Epidermal melanocyte (primary cell): Measurements from ENCODE around the gene ZNF362.

Experiments used
- DNase-seq: peaks from one replicate; pipeline ENCODE4 v3.0.0; 2011; ENCODE audit warnings: low spot score; ENCODE audit not compliant: insufficient read length

ZNF362 gene

GRCh38 chr1:33324677-33325575, 68.6 kb downstream of the ZNF362 start:
- no peak for DNase-seq

GRCh38 chr1:33326785-33327184, 70.5 kb downstream of the ZNF362 start:
- DNase-seq = no peak

- peak; percentile 49 for DNase-seq
Measured at GRCh38 chr1:33327587-33328325, 71.5 kb downstream of the ZNF362 start.

GRCh38 chr1:33328817-33329216, 72.5 kb downstream of the ZNF362 start:
- DNase-seq = no peak

- DNase-seq = no peak
Measured at GRCh38 chr1:33329600-33330305, 73.5 kb downstream of the ZNF362 start.

GRCh38 chr1:33330361-33330890, 74.1 kb downstream of the ZNF362 start:
- DNase-seq = no peak

- no peak for DNase-seq
Measured at GRCh38 chr1:33330906-33331305, 74.6 kb downstream of the ZNF362 start.

DNA sequence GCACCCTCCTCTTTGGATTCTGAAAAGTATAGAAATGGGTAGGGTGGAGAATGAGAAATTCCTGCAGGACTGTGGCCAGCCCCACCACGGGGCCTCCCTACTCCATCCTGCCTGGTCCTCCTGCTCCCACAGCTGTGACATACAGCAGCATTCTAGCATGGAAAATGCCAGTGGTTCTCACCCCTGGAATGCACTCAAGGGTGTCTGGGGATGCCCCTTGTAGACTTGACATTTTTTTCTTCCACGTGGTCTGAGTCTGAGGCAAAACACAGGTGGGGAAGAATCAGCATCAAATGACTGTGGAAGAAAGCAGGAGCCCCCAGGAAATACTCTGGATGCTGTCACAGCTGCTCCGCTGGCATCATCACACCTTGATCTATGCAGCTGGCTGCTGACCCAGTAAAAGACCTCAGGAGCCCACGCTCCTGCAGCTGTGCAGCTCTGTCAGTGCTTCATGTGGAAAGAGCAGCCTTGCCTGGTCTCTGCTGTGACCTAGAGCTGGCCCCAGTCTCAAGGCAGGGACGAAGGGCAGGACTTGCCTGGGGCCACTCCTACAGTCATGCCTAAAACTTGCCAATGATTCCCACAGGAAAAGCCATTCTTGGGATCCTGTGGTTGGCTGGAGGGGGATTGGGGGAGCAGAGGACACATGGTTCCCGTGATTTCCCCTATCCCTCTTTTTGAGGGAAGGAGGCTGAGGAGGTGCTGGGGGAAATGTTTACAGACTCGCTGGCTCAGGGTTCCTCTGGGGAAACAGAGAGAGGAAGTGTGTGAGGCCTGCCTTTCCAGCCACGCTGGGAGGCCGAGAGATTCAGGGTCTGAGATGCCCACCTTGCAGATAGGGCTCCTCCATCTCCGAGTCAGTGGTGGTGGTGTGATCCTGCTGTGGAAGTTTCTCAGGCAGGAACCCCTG, 75.4 kb downstream of the ZNF362 start:
- DNase-seq = no peak

- no peak for DNase-seq
Measured at GRCh38 chr1:33332357-33332789, 76.1 kb downstream of the ZNF362 start.

DNA sequence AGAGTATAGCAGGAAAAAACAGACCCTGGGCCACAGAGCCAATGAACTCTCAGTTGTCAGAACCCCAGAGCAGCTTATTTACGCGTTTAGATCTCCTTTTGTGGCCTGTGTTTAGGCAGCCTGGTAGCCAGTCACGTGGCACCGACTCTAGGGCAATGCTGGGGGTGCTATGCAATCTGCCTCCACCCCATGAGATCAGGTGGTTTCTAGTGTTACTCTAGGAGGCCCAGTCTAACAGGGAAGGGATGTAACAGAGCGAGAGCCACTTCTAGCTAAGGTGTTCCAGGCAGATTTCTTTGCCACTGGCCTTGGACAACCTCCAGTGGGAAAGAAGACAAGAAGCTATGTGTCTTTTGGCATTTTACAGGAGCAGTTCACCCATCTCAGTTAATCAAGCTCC, 76.6 kb downstream of the ZNF362 start:
- DNase-seq = no peak

DNA sequence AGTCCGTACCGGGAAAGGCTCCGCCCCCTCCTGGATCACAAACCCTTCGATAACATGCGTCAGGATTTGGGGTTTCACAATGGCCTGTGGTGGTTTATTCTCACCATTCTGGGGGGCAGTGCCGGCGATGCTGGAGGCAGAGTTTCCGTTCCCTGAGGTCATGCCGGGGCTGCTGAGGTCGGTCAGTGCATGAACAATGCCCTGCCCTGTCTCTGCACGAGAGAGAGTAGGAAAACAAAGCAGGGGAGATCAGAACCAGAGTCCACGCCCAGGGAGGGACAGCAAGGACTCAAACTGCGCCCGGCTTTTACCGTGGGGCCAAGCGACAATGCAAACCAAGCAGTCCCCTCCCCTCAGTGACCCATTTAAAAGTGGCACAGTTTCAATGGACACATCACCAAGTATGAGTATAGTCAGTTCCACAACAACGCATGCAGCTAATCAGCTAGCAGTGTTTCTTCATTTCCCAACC, 77.8 kb downstream of the ZNF362 start:
- DNase-seq = no peak

DNA sequence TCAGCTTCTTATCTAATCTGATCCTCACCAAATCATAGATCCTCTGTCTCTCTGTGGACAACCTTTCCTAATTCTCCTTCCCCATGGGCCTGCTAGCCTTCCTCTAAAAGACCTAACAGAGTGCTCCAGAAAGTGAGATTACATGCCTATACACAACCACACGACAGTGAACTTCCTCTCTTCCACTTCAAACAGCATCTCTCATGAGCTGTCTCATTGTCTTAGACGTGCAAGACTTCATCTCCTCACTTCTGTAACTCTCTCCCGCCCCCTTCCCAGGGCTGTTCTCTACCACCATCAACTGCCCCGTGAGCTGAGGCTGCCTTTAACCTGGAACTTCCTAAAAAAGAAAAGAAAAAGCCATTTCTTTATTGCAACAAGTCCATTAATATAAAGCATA, 78.7 kb downstream of the ZNF362 start:
- DNase-seq = no peak

GRCh38 chr1:33336580-33336979, 80.3 kb downstream of the ZNF362 start:
- no peak for DNase-seq

GRCh38 chr1:33337441-33337840, 81.1 kb downstream of the ZNF362 start:
- DNase-seq = no peak

DNA sequence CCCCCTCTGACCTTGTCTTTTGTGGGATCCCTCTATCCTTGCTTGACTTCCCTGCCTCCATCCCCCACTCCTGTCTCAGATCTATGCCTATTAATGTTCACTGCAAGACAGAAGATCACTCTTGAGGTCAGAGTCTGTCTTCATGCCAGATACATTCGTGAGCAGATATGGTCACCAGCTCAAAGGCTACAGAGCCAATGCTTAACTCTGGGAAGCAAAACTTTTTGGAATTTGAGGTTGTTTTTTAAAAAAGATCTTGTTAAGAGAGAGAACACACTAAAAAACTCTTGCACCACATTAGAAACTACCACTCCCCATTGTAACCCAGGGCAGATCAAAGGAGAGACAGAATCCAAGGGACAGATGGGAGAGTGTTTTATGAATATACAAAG, 81.8 kb downstream of the ZNF362 start:
- DNase-seq = peak; percentile 10

- DNase-seq = peak; percentile 15
Measured at GRCh38 chr1:33338440-33339211, 82.3 kb downstream of the ZNF362 start.

DNA sequence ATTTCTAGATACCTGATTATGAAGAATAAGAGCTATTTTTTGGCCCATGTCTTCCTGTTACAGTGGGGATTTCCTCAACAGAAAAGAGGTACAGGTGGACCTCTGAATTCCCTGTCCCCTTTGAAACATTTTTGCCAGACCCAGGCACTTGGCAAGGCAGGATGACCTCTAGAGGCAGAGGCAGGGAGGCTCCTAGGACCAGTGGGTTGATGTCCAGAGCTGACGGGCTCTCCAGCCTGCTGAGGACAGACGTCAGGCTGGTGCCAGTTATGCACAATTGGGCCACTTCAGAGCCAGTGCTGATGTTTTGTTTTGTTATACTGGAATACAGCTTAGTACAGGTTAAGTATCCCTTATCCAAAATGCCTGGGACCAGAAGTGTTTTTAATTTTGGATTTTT, 83.1 kb downstream of the ZNF362 start:
- DNase-seq = no peak

DNA sequence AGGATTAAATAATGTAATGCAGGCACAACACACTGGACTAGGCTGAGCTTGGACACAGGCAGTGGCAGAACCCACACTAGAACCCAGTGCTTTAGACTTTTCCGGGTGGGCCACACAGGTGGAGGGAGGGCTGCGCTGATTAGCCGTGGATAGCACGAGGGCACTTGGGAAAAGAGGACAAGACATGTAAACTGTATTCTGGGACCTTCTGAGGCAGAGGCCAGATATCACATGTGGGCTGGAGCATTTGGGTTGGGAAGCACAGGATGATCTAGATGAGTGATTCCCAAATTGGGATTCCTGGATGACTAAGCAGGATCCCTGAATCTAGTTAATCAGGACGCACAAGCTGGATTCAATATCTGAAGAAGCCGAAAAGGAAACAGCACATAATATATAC, 84.9 kb downstream of the ZNF362 start:
- no peak for DNase-seq

- DNase-seq = peak; percentile 29
Measured at GRCh38 chr1:33342041-33342723, 85.9 kb downstream of the ZNF362 start.
